Dermis microvascular lymphatic vessel endothelial cell (primary cell): ENCODE data around the gene LRRC32. TPM values are rescaled to one million over a fixed set of nuclear protein-coding genes. Genes with fewer than 3 reads are reported as not detected.

ENCODE experiments used
- DNase-seq, 2 donors: peaks; one replicate each; pipeline versions ENCODE4 v3.0.0 to v3.0.0-alpha.2; 2010; ENCODE audit warnings: low read depth in 2 of 2
- total RNA-seq: library from RNA; depleted of rRNA; stranded (reverse); fragments of >200 nt; gene quantifications from 2 replicates; pipeline ENCODE4 v1.2.1, GENCODE V29; 2014

LRRC32 gene
- total RNA-seq = 20.9 and 62.3 TPM in 2 replicates

GRCh38 chr11:76670485-76671236, at the start of gene LRRC32:
TSS of gene LRRC32 (minus strand) at chr11:76670747. CDS start at chr11:76665954, 4,793 bp downstream.
- DNase-seq = peak; percentile 70 to 84

- no peak for DNase-seq
Observed at GRCh38 chr11:76719686-76720085, 49.1 kb upstream of the LRRC32 start.

GRCh38 chr11:76719281-76719680, 48.7 kb upstream of the LRRC32 start:
- no peak for DNase-seq

GRCh38 chr11:76717816-76718215, 47.3 kb upstream of the LRRC32 start:
- no peak for DNase-seq

- DNase-seq = no peak
Observed at GRCh38 chr11:76717369-76717768, 46.8 kb upstream of the LRRC32 start.

GRCh38 chr11:76716268-76716667, 45.7 kb upstream of the LRRC32 start:
- DNase-seq = no peak

GRCh38 chr11:76714493-76714892, 43.9 kb upstream of the LRRC32 start:
- DNase-seq = no peak

- DNase-seq = no peak
Observed at GRCh38 chr11:76713499-76713898, 43.0 kb upstream of the LRRC32 start.

- no peak for DNase-seq
Observed at GRCh38 chr11:76712125-76712524, 41.6 kb upstream of the LRRC32 start.

GRCh38 chr11:76709756-76710155, 39.2 kb upstream of the LRRC32 start:
- DNase-seq = no peak

- no peak for DNase-seq
Observed at GRCh38 chr11:76708972-76709660, 38.6 kb upstream of the LRRC32 start.

- DNase-seq = no peak
Observed at GRCh38 chr11:76707293-76707825, 36.8 kb upstream of the LRRC32 start.

GRCh38 chr11:76706667-76707066, 36.1 kb upstream of the LRRC32 start:
- DNase-seq = no peak

- DNase-seq = no peak
Observed at GRCh38 chr11:76705826-76706225, 35.3 kb upstream of the LRRC32 start.

GRCh38 chr11:76704171-76704948, 33.8 kb upstream of the LRRC32 start:
- no peak for DNase-seq

GRCh38 chr11:76703707-76704106, 33.2 kb upstream of the LRRC32 start:
- DNase-seq = no peak

GRCh38 chr11:76702336-76703128, 32.0 kb upstream of the LRRC32 start:
- no peak for DNase-seq

GRCh38 chr11:76701294-76702040, 30.9 kb upstream of the LRRC32 start:
- DNase-seq = peak in 1 of 2 donors; percentile 20

- DNase-seq = peak; percentile 79 to 96
Observed at GRCh38 chr11:76700177-76701100, 29.9 kb upstream of the LRRC32 start.
